Astrocyte of the cerebellum (primary cell): ENCODE results near the gene CNTNAP2.

Experiments used
- DNase-seq: peaks from one replicate; pipeline ENCODE4 v3.0.0-alpha.2; 2011; ENCODE audit warnings: low read depth
- H3K4me3 ChIP-seq: 2 replicates; pipeline ENCODE4 v1.5.1; 2011; ENCODE audit warnings: mild to moderate bottlenecking, low read depth, low read length, moderate library complexity
- CTCF ChIP-seq: IDR thresholded peaks from 2 replicates; pipeline ENCODE4 v1.5.1; 2012; ENCODE audit warnings: low read length, low read depth, moderate library complexity, mild to moderate bottlenecking; ENCODE audit errors: missing control alignments
- in situ Hi-C: cut with HindIII; loops from 2 replicates; pipeline ENCODE4 v1.10.0; 2017; ENCODE audit warnings: low sequenced_read_pairs

CNTNAP2 gene

GRCh38 chr7:147033641-147034040 is 917.0 kb downstream of the CNTNAP2 start:
- no peak for TF ChIP-seq CTCF
- H3K4me3 ChIP-seq = no peak overlapping the region
- in situ Hi-C loops = no loop called here
- no peak for DNase-seq

DNA sequence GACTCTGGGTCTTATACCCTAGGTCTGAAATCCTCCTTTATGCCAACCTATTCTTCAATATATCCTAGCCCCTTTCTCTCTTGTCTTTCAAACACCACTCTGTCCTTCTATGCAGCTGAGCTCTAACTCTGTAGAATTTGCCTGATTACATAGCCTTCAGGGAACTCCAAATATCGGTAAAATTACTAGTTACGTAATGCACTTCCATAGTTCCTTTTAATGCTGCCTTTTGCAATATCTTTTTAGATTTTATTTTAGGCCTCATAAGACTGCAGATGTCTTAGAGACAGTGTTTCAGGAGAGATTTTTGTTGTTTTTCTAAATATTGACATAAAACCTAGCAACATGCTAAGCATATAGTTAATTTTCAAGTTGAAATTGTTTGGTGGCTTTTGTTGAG is 924.8 kb downstream of the CNTNAP2 start:
- DNase-seq = no peak
- in situ Hi-C loops = no loop called here
- no peak for TF ChIP-seq CTCF
- no peak overlapping the region for H3K4me3 ChIP-seq

GRCh38 chr7:147044941-147045340 is 928.3 kb downstream of the CNTNAP2 start:
- H3K4me3 ChIP-seq = no peak overlapping the region
- in situ Hi-C loops = no loop called here
- DNase-seq = no peak
- TF ChIP-seq CTCF = no peak

DNA sequence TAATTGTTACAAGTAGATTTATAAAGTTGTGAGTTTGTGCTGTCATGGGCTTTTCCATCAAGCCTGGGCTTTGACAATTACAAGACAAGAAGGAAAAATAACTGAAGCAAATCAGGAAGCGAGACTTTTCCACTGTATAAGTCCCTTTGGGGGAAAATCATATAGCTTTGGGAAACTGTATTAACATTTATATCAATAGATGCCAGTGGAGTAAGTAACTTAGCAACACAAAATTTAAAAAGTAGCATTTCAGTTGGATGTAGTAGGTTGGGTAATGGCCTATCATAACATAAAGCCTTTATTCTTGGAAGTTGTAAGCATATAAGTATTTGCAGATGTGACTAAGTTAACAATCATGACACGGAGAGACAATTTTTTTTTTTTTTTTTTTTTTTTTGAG is 931.1 kb downstream of the CNTNAP2 start:
- in situ Hi-C loops = no loop called here
- DNase-seq = no peak
- no peak for TF ChIP-seq CTCF
- H3K4me3 ChIP-seq = no peak overlapping the region

- no peak for DNase-seq
- TF ChIP-seq CTCF = no peak
- no peak overlapping the region for H3K4me3 ChIP-seq
- in situ Hi-C loops = no loop called here
These were observed 932.3 kb downstream of the CNTNAP2 start for GRCh38 chr7:147048864-147049263.

GRCh38 chr7:147052818-147053217 is 936.2 kb downstream of the CNTNAP2 start:
- TF ChIP-seq CTCF = no peak
- in situ Hi-C loops = no loop called here
- no peak for DNase-seq
- no peak overlapping the region for H3K4me3 ChIP-seq

- peak; percentile 2 for DNase-seq
- TF ChIP-seq CTCF = no peak
- in situ Hi-C loops = no loop called here
These were observed 937.1 kb downstream of the CNTNAP2 start for GRCh38 chr7:147053746-147054145.

More at GRCh38 chr7:147053746-147054145, 937.1 kb downstream of the CNTNAP2 start:
- no peak overlapping the region for H3K4me3 ChIP-seq
